Upper lobe of left lung (tissue), 6 donors: Measurements from ENCODE around the gene KMT2E. TPM values are rescaled to one million over a fixed set of nuclear protein-coding genes. Genes with fewer than 3 reads are reported as not detected.

Source experiments
- ATAC-seq, 2 donors: fragments of 200-7000 bp; cut with Tn5 transposase; one replicate each; pipeline ENCODE4 v1.9.1; 2022; ENCODE audit warnings: mild to moderate bottlenecking in 2 of 2, moderate library complexity in 2 of 2; ENCODE audit not compliant: low FRiP score in 2 of 2
- DNase-seq, 2 donors: peaks; one replicate each; pipeline ENCODE4 v3.0.0-alpha.2; 2019 to 2020
- H3K27ac ChIP-seq, 4 donors: fragments of 200-600 bp; sonication (generic); one replicate each; pipeline ENCODE4 v1.5.1; 2016 to 2019
- H3K27me3 ChIP-seq, 4 donors: fragments of 200-600 bp; sonication (generic); one replicate each; pipeline ENCODE4 v1.5.1; 2017 to 2019
- H3K36me3 ChIP-seq, 4 donors: fragments of 200-600 bp; sonication (generic); one replicate each; pipeline ENCODE4 v1.5.1; 2016 to 2019
- H3K4me1 ChIP-seq, 4 donors: fragments of 200-600 bp; sonication (generic); one replicate each; pipeline ENCODE4 v1.5.1; 2018 to 2019
- H3K4me3 ChIP-seq, 4 donors: fragments of 200-600 bp; sonication (generic); one replicate each; pipeline ENCODE4 v1.5.1; 2017 to 2019; ENCODE audit warnings: mild to moderate bottlenecking in 2 of 4, moderate library complexity in 1 of 4
- H3K9me3 ChIP-seq, 4 donors: fragments of 200-600 bp; sonication (generic); one replicate each; pipeline ENCODE4 v1.5.1; 2018 to 2019
- CTCF ChIP-seq, 6 experiments: fragments of 450-650 bp in 4 of 6; fragments of 200-600 bp in 2 of 6; sonication (generic) in 2 of 6; IDR thresholded peaks; one replicate each; pipeline ENCODE4 v1.5.1; 2016 to 2019; ENCODE audit warnings: antibody characterized with exemption in 6 of 6
- EP300 ChIP-seq, 4 donors: sonication (generic); formaldehyde crosslinking; IDR thresholded peaks; one replicate each; pipeline ENCODE4 v1.5.1; 2017; ENCODE audit warnings: antibody characterized with exemption in 4 of 4, control low read depth in 2 of 4
- POLR2A ChIP-seq, 4 donors: fragments of 450-650 bp; IDR thresholded peaks; one replicate each; pipeline ENCODE4 v1.5.1; 2016 to 2017; ENCODE audit warnings: antibody characterized with exemption in 4 of 4, mild to moderate bottlenecking in 2 of 4
- POLR2AphosphoS5 ChIP-seq, 2 donors: sonication (generic); formaldehyde crosslinking; IDR thresholded peaks; one replicate each; pipeline ENCODE4 v1.5.1; 2017; ENCODE audit warnings: antibody characterized with exemption in 2 of 2
- WGBS, 2 donors: methylation state at CpG; one replicate each; pipeline ENCODE4 v1.1.5; 2017 to 2018; 5-methylcytosine and 5-hydroxymethylcytosine counted together
- total RNA-seq, 6 donors: library from RNA; depleted of rRNA in 4 of 6; stranded (reverse); fragments of >200 nt in 4 of 6; gene quantifications; one replicate each; pipeline versions ENCODE4 v1.1.0 to v1.2.1, GENCODE V29; 2016 to 2021
- donor health status: DM: no; HTN: no; CAD: no; lungs with moderate emphysema.
- donor health status: DM: no; HTN: yes; CAD: no; lungs with severe emphysema.

Gene KMT2E
- total RNA-seq, 6 donors from 2014 or later: 77.3 to 182 (median 105) TPM

- H3K9me3 ChIP-seq: no peaks in the 10 kb centered on the region
- no peak overlapping the region for H3K27ac ChIP-seq
- WGBS, 2 donors: 77 to 86% methylated on average over 4 of the region's 4 CpGs
- DNase-seq (no peak), ATAC-seq (no peak)
- H3K27me3 ChIP-seq: no peaks in the 10 kb centered on the region
- TF ChIP-seq CTCF (IDR thresholded peaks at IDR 0.05) (no peak), EP300 (IDR thresholded peaks at IDR 0.05) (no peak), POLR2AphosphoS5 (IDR thresholded peaks at IDR 0.05) (no peak), POLR2A (IDR thresholded peaks at IDR 0.05) (no peak)
- peaks cover 0 to 8% (median 0%) of the 10 kb centered on the region in 4 donors for H3K4me1 ChIP-seq
- no peak overlapping the region for H3K4me3 ChIP-seq
- peaks cover 2 to 43% (median 13%) of the 10 kb centered on the region in 4 donors for H3K36me3 ChIP-seq
These were observed 123.9 kb downstream of the KMT2E start for GRCh38 chr7:105137898-105138297.

- Histone ChIP-seq H3K4me3 (no peak overlapping the region), H3K27ac (no peak overlapping the region), H3K27me3 (no peaks in the 10 kb centered on the region), H3K9me3 (no peaks in the 10 kb centered on the region), H3K36me3 (peaks cover 2 to 49% (median 12%) of the 10 kb centered on the region in 4 donors), H3K4me1 (peaks cover 0 to 8% (median 0%) of the 10 kb centered on the region in 4 donors)
- no peak for ATAC-seq
- TF ChIP-seq POLR2A (IDR thresholded peaks at IDR 0.05): no peak
- TF ChIP-seq CTCF (IDR thresholded peaks at IDR 0.05): no peak
- no peak for TF ChIP-seq POLR2AphosphoS5 (IDR thresholded peaks at IDR 0.05)
- no peak for TF ChIP-seq EP300 (IDR thresholded peaks at IDR 0.05)
- no peak for DNase-seq
These were observed 125.4 kb downstream of the KMT2E start for GRCh38 chr7:105139381-105139780.

GRCh38 chr7:105141068-105141467 lies 127.1 kb downstream of the KMT2E start:
- Histone ChIP-seq H3K27me3 (no peaks in the 10 kb centered on the region), H3K4me3 (no peak overlapping the region), H3K4me1 (peaks cover 0 to 8% (median 0%) of the 10 kb centered on the region in 4 donors), H3K9me3 (no peaks in the 10 kb centered on the region), H3K36me3 (peaks cover 2 to 49% (median 12%) of the 10 kb centered on the region in 4 donors), H3K27ac (no peak overlapping the region)
- peak in 1 of 2 donors; percentile 41 for ATAC-seq
- no peak for DNase-seq
- TF ChIP-seq POLR2A (IDR thresholded peaks at IDR 0.05) (no peak), POLR2AphosphoS5 (IDR thresholded peaks at IDR 0.05) (no peak), CTCF (IDR thresholded peaks at IDR 0.05) (peak in 1 of 6 experiments; percentile 11), EP300 (IDR thresholded peaks at IDR 0.05) (no peak)
- WGBS, 2 donors: 89 to 94% methylated on average over 5 to 6 of the region's 6 CpGs

DNA sequence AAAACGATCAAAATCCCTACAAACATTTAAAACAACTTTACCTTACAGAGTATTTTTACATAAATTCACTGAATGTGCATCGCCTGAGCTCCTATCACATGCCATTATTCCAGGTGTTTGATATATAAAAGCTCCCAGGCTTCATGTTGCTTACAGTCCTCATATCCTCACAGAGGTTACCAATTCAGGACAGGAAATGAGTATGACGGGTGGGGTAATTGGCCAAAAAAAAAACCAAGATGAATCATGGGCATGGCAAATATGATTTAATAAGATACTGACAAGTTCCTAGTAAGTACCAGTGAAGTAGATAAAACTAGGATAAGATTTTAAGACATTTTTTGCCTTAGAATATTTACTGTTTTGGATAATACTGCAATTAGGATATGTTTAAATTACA lies 135.8 kb downstream of the KMT2E start:
- DNase-seq (no peak), ATAC-seq (no peak)
- Histone ChIP-seq H3K4me3 (no peak overlapping the region), H3K4me1 (peaks cover 0 to 4% (median 2%) of the 10 kb centered on the region in 4 donors), H3K9me3 (no peaks in the 10 kb centered on the region), H3K36me3 (no peaks in the 10 kb centered on the region), H3K27ac (no peak overlapping the region), H3K27me3 (no peaks in the 10 kb centered on the region)
- no peak for TF ChIP-seq CTCF (IDR thresholded peaks at IDR 0.05)
- WGBS, 2 donors: 63 to 64% methylated on average over 3 of the region's 3 CpGs

- peaks cover 0 to 4% (median 2%) of the 10 kb centered on the region in 4 donors for H3K4me1 ChIP-seq
- H3K36me3 ChIP-seq: no peaks in the 10 kb centered on the region
- no peak overlapping the region for H3K4me3 ChIP-seq
- ATAC-seq (no peak), DNase-seq (no peak)
- WGBS, 2 donors: 80 to 93% methylated on average over 3 of the region's 3 CpGs
- no peaks in the 10 kb centered on the region for H3K27me3 ChIP-seq
- no peak overlapping the region for H3K27ac ChIP-seq
- H3K9me3 ChIP-seq: no peaks in the 10 kb centered on the region
- TF ChIP-seq EP300 (IDR thresholded peaks at IDR 0.05) (no peak), POLR2A (IDR thresholded peaks at IDR 0.05) (no peak), CTCF (IDR thresholded peaks at IDR 0.05) (no peak), POLR2AphosphoS5 (IDR thresholded peaks at IDR 0.05) (no peak)
These were observed 137.1 kb downstream of the KMT2E start for GRCh38 chr7:105151152-105151551.
